Activated CD8-positive, alpha-beta memory T cell treated with anti-CD3 and anti-CD28 coated beads for 24 hours (primary cell): ENCODE data around the gene IQCF6.
"Not testable (repeated sequence)": the region's sequence is repeated elsewhere in the genome, so short reads cannot be mapped to it uniquely, and the experiment has no call there.

Experiments used
- DNase-seq: peaks from one replicate; pipeline ENCODE4 v3.0.0-alpha.2; 2020

IQCF6 gene

GRCh38 chr3:51779137-51779536 is at the start of gene IQCF6:
IQCF6 (minus strand) TSS chr3:51779237; CDS start chr3:51779224, 13 bp downstream.
- DNase-seq: no peak

- no peak for DNase-seq
These were observed 49.3 kb upstream of the IQCF6 start for GRCh38 chr3:51828297-51828696.

- DNase-seq: no peak
These were observed 40.8 kb upstream of the IQCF6 start for GRCh38 chr3:51819709-51820406.

GRCh38 chr3:51819151-51819550 is 40.1 kb upstream of the IQCF6 start:
- DNase-seq: no peak

- DNase-seq: no peak
These were observed 38.3 kb upstream of the IQCF6 start for GRCh38 chr3:51817375-51817774.

- DNase-seq: no peak
These were observed 37.7 kb upstream of the IQCF6 start for GRCh38 chr3:51816723-51817122.

- DNase-seq: no peak
These were observed 36.6 kb upstream of the IQCF6 start for GRCh38 chr3:51815614-51816013.

GRCh38 chr3:51814034-51814433 is 35.0 kb upstream of the IQCF6 start:
- no peak for DNase-seq

GRCh38 chr3:51813539-51813938 is 34.5 kb upstream of the IQCF6 start:
- DNase-seq: no peak

- no peak for DNase-seq
These were observed 29.9 kb upstream of the IQCF6 start for GRCh38 chr3:51808934-51809333.

- no peak for DNase-seq
These were observed 23.2 kb upstream of the IQCF6 start for GRCh38 chr3:51802106-51802703.

- no peak for DNase-seq
These were observed 21.7 kb upstream of the IQCF6 start for GRCh38 chr3:51800750-51801125.

- DNase-seq: no peak
These were observed 21.1 kb upstream of the IQCF6 start for GRCh38 chr3:51799879-51800749.

GRCh38 chr3:51798411-51798963 is 19.4 kb upstream of the IQCF6 start:
- DNase-seq: no peak

GRCh38 chr3:51796854-51797253 is 17.8 kb upstream of the IQCF6 start:
- no peak for DNase-seq

GRCh38 chr3:51794206-51794605 is 15.2 kb upstream of the IQCF6 start:
- DNase-seq: no peak

- DNase-seq: no peak
These were observed 13.2 kb upstream of the IQCF6 start for GRCh38 chr3:51792206-51792605.

GRCh38 chr3:51789437-51789836 is 10.4 kb upstream of the IQCF6 start:
- DNase-seq: no peak

- DNase-seq: not testable (repeated sequence)
These were observed 8.5 kb upstream of the IQCF6 start for GRCh38 chr3:51787576-51787975.

GRCh38 chr3:51786267-51786666 is 7.2 kb upstream of the IQCF6 start:
- DNase-seq: no peak

GRCh38 chr3:51778554-51778953 is 483 bp downstream of the IQCF6 start:
- DNase-seq: no peak

GRCh38 chr3:51777985-51778384 is 1.1 kb downstream of the IQCF6 start:
- DNase-seq: no peak

- no peak for DNase-seq
These were observed 5.4 kb downstream of the IQCF6 start for GRCh38 chr3:51773529-51774056.
